HG03469 (cell line): Measurements from ENCODE around the gene OSBPL6.
A peak's percentile ranks its signal among the peaks of the same experiment; 100 is the strongest.

Source experiments
- ATAC-seq: cut with Tn5 transposase; IDR thresholded peaks from one replicate; pipeline ENCODE4 v1.9.1; 2021; ENCODE audit warnings: mild to moderate bottlenecking, moderate library complexity, moderate number of reproducible peaks; ENCODE audit not compliant: unreplicated experiment

The OSBPL6 gene

DNA sequence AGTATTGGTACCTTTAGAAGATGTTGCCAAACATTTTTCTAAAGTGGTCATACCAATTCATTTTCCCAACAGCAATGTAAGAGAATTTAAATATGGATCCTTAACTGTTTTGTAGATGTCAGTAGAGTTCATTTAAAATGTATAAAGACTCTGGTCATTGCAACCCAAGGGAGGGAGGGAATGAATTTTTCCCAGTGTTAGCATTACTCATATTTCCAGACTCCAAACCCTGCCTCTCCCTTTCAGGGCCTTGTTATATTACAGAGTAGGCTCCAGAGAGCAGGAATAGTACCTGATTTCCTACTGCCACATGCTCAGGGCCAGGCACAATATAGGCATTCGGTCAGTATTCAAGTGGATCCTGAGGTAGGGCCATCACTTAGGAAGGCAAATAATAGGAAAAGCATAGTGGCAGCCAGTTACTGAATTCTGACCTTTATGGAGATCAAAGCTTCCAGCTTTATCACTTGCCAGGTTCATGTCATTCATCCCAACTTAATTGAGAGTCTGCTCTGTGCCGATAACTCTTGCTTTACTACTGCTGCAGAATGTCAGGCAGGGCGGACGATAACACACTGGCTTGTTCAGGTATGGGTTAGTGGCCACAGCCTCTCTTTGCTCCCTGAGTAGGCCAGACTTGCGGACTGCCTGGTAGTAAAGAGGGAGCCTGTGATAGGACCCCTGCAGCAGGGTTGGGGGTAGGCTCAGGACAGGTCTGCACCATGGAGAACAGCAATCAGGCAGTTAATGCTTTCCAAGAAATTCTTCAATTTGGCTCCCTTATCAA is 75.3 kb downstream of the OSBPL6 start:
- ATAC-seq = no peak

DNA sequence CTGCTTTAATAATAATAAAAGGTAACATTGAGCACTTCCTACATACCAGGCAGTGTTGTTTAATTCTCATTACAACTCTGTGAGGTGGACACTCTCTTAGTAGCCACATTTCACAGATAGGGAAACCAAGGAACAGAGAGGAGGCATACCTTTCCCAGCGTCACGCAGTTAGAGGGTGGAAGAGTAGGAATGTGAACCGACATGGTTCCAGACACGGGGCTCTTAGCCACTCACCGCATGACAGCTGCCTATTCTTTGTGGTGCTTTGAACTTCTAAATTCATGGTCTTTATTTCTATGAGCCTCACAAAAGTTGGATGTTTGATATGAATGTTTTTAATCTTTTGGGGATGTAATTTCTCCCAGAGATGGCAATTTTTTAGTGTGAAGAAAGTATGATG is 76.0 kb downstream of the OSBPL6 start:
- ATAC-seq = no peak

GRCh38 chr2:178271094-178271493 is 76.8 kb downstream of the OSBPL6 start:
- ATAC-seq = no peak

- ATAC-seq = no peak
Observed at GRCh38 chr2:178271629-178272333, 77.5 kb downstream of the OSBPL6 start.

GRCh38 chr2:178273787-178274360 is 79.6 kb downstream of the OSBPL6 start:
- ATAC-seq = no peak

GRCh38 chr2:178275600-178275999 is 81.3 kb downstream of the OSBPL6 start:
- no peak for ATAC-seq

- ATAC-seq = no peak
Observed at GRCh38 chr2:178277741-178278197, 83.5 kb downstream of the OSBPL6 start.

DNA sequence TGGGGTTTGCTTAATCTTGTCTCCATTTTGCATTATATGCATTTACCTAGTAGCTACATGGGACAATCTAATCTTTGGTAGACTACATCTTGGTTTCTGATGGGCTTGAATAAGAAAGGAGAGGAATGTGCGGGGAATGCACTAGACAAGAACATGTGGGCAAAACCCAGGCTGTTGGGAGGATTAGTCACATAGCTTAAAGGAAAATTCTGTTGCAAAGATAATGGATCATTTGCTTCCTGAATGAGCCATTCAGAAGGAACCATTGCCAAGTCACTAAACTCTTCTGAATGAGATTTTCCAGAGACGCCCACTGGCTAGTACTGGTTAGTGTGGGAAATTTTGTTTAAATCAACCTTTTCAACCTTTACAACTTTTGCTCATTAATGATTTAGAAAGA is 84.8 kb downstream of the OSBPL6 start:
- ATAC-seq = no peak

GRCh38 chr2:178279636-178280035 is 85.3 kb downstream of the OSBPL6 start:
- ATAC-seq = no peak

DNA sequence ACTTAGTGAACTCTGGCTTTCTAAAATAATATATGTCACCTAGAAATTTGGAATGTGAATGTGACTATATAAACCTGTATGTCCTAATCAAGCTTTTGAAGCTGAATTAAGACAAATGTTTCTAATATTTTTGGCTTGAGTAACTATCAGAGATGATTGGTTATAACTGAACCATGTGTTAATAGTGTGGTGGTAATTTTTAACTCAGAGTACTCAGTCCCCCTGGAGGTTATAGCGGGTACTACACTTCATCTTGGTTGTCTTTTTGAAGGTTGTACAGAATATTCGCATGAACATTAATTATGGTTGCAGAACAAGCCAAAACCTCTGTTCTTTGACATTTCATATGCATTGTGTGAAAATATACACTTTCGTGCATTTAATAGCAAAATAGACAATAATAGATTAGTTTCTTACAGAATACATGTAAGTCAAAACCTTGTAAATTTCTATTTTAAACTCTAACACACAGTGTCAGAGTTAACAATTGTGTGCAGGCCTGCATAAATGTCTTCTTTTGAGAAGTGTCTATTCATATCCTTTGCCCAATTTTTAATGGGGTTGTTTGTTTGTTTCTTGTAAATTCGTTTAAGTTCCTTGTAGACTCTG is 86.0 kb downstream of the OSBPL6 start:
- peak; percentile 88 for ATAC-seq

DNA sequence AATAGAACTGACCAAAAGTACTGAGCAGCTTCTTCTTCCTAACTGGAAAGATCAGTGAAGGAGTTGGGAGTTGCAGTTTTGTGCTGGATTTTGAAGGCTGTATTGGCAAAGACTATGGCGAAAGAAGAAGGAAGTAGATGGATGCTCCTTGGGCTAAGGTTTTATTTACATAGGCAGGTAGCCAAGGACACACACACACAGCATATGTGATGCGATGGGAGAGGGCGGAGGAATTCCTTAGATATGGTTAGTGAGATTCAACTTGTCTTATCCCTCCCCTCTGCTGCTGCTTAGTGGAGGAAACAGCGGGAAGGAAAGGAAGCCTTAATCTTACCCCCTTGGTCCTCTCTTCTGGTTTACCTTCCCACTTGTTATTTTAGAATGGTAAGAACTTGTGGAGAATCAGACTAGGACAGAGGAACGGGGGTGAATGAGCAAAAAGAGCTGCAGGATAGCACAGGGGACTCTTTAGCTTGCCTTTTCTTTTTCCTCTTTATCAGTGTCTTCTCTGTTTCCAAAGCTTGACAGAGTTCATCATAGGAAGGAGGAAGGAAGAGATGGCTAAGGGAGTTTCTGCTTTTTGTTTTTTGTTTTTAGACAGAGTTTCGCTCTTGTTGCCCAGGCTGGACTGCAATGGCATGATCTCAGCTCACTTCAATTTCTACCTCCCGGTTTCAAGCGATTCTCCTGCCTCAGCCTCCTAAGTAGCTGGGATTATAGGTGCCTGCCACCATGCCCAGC is 87.9 kb downstream of the OSBPL6 start:
- no peak for ATAC-seq

DNA sequence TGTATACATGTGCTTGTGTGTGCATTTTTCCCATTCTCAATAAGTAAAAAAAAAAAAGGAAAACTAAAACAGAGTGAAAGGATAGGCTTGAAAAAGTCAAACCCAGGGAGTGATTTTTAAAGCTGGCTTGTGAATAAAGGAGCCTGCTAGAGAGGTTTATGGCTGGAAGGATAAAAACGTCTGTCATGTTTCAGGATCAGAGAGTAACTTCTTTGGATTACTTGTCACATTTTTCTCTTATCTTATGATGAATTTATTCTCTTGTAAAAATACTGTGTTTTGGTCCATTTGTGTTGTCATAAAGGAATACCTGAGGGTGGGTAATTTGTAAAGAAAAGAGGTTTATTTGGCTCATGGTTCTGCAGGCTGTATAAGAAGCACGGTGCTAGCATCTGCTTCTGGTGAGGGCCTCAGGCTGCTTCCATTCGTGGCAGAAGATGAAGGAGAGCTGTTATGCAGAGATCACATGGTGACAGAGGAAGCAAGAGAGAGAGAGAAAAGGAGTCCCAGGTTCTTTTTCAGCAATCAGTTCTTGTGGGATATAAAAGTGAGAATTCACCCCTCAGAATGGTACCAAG is 89.1 kb downstream of the OSBPL6 start:
- ATAC-seq = no peak

DNA sequence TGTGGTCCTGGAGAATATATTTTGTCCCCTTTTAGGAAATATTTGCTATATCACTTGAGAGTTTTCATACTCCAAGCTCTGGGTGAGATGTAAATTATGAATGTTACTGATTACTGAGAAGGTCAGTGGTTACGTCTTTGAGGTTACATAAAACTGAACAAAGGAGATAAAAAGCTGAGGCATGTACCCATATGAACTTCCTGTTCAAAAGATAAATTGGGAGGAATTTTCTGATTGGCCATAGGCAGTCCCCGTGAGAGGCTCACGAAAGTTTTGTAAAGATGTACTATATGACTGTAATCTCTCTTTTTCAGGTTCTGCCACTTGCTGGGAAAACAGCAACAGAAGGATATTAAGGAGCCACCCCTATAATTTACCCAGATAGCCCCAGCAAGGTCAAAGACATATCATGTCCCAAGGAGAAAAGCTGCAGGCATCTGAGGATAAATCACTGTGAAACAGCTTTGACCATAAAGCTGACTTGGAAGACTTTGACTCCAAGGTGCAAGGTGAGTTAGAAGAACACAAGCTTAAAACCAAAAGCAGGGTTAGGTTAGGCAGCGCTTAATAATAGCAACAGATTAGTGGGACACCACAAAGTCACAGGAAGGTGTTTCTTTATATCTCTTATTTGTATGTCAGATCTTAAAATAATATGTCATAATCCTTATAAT is 90.4 kb downstream of the OSBPL6 start:
- ATAC-seq = no peak

- no peak for ATAC-seq
Observed at GRCh38 chr2:178285287-178285615, 90.9 kb downstream of the OSBPL6 start.

DNA sequence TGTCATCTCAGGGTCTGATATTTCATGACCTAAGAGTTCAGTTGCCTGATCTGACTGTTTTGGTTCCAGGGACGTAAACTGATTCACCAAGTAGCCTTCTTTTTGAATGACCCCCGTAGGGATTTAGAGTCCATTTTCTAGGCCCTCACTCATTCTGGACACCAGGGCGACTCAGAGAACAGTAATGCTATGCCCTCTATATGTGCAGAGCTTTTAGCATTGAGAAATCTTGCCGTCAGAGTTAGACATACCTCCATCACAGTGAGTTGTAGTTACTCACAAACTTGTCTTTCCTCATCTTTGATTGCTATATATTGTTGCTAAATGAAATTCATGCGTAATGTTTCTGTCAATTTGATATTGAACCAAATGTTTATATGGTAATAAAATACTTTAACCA is 92.3 kb downstream of the OSBPL6 start:
- no peak for ATAC-seq

GRCh38 chr2:178287652-178288344 is 93.5 kb downstream of the OSBPL6 start:
- ATAC-seq = no peak

DNA sequence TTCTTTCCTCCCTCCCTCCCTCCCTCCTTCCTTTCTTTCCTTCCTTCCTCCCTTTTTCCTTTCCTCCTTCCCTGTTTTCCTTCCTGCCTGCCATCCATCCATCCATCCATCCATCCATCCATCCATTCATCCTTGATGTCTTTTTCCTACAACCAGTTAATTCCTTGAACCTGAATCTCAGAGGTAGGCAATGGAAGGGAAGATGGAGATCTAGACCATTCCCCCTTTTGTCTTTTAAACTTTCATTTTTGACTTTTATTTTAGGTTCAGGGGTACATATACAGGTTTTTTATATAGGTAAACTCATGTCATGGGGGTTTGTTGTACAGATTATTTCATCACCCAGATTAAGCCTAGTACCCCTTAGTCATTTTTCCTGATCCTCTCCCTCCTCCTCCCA is 97.4 kb downstream of the OSBPL6 start:
- no peak for ATAC-seq

GRCh38 chr2:178292586-178292985 is 98.3 kb downstream of the OSBPL6 start:
- no peak for ATAC-seq

DNA sequence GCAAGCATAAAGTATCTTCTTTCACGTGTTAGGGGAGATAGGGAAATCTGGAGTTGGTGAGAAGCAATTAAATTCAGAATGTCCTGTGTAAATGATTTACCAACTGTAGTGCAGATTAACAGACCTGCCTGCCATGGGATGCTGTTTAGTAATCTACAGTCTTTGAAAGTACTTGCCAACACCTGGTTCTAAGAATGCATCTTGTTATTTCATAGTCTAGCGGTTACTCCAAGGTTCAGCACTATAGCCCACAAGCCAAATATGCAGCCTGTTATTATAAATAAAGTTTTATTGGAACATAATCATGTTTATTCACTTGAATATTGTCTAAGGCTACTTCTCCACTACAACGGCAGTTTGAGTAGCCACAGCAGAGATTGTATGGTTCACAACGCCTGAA is 100.8 kb downstream of the OSBPL6 start:
- ATAC-seq = no peak

- ATAC-seq = no peak
Observed at GRCh38 chr2:178295906-178296305, 101.6 kb downstream of the OSBPL6 start.
